ENCODE data around the gene BHLHE41. TPM values are rescaled to one million over a fixed set of nuclear protein-coding genes. Genes with fewer than 3 reads are reported as not detected.

BHLHE41 gene
- total and polyA plus RNA-seq, 4 donors = 1.7 to 39.0 (median 6.7) TPM

DNA sequence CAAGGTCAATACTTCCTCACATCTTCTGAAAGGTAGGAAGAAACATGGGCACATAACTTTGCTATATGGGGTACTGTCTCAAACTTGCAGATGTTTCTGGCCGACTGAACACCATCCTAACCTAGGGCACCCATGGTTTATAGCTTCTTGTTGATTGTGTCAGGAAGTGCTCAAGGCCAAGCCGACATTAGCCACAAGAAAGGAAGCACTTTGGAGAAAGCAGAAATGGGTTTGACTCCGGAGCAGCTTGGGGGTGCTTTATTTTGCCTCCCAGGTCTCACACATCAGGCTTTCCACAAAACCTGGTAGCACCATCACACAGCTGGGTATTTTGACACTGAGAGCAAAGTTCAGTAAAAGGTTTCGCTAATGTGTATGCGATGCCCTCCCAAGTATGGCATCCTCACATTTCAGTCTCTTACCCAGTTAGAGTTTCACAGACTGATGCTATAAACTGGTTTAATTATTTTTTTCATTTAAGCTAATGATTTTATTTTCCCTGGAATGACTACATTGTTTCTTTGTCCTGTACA is 25.2 kb upstream of the BHLHE41 start:
- no peak overlapping the region for H3K9ac ChIP-seq (ENCODE audit: insufficient read depth in 1 of 2, low read length in 2 of 2)
- ATAC-seq (ENCODE audit: insufficient read depth, low FRiP score) (no peak), DNase-seq (no peak)
- H3K9me3 ChIP-seq (ENCODE audit: control insufficient read depth in 4 of 4, insufficient read depth in 3 of 4, low read length in 3 of 4) = no peaks in the 10 kb centered on the region
- 44 to 51% methylated on average over 5 of the region's 5 CpGs for WGBS, 2 donors
- no peaks in the 10 kb centered on the region for H3K27me3 ChIP-seq (ENCODE audit: control insufficient read depth in 3 of 3, insufficient read depth in 3 of 3, low read length in 2 of 3)
- no peaks in the 10 kb centered on the region for H3K36me3 ChIP-seq (ENCODE audit: control insufficient read depth in 4 of 4, insufficient read depth in 4 of 4, low read length in 4 of 4)
- TF ChIP-seq, protein P1, sequence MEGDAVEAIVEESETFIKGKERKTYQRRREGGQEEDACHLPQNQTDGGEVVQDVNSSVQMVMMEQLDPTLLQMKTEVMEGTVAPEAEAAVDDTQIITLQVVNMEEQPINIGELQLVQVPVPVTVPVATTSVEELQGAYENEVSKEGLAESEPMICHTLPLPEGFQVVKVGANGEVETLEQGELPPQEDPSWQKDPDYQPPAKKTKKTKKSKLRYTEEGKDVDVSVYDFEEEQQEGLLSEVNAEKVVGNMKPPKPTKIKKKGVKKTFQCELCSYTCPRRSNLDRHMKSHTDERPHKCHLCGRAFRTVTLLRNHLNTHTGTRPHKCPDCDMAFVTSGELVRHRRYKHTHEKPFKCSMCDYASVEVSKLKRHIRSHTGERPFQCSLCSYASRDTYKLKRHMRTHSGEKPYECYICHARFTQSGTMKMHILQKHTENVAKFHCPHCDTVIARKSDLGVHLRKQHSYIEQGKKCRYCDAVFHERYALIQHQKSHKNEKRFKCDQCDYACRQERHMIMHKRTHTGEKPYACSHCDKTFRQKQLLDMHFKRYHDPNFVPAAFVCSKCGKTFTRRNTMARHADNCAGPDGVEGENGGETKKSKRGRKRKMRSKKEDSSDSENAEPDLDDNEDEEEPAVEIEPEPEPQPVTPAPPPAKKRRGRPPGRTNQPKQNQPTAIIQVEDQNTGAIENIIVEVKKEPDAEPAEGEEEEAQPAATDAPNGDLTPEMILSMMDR (IDR thresholded peaks at IDR 0.05; ENCODE audit: control extremely low read depth, extremely low read depth) = no peak
- no peak overlapping the region for H3K27ac ChIP-seq (ENCODE audit: low read depth in 1 of 2, low read length in 1 of 2)
- no peak overlapping the region for H3K4me3 ChIP-seq
- peaks cover 0 to 9% (median 0%) of the 10 kb centered on the region in 5 donors for H3K4me1 ChIP-seq (ENCODE audit: control insufficient read depth in 5 of 5, insufficient read depth in 5 of 5, low read length in 5 of 5)

DNA sequence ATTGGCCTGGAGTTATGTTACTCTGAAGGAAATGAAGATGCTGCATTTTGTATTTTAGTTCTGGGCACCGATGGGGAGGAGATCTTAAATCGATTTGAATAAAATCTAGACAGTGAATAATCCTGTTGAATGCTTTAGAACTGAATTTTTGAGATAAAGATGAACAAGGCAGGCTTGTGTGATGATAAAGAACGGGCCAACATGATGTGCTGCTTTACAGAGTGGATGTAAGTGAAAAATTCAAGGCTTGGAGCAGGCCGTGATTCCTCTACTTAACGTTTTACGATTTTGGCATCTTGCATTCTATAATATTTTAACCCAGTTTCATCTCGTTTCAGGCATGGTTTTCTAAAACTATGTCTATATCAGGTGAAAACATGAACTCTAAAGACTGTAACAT is 23.5 kb upstream of the BHLHE41 start:
- Histone ChIP-seq H3K4me1 (ENCODE audit: control insufficient read depth in 5 of 5, insufficient read depth in 5 of 5, low read length in 5 of 5) (peaks cover 0 to 2% (median 0%) of the 10 kb centered on the region in 5 donors), H3K9ac (ENCODE audit: insufficient read depth in 1 of 2, low read length in 2 of 2) (no peak overlapping the region), H3K27me3 (ENCODE audit: control insufficient read depth in 3 of 3, insufficient read depth in 3 of 3, low read length in 2 of 3) (no peaks in the 10 kb centered on the region), H3K36me3 (ENCODE audit: control insufficient read depth in 4 of 4, insufficient read depth in 4 of 4, low read length in 4 of 4) (no peaks in the 10 kb centered on the region), H3K9me3 (ENCODE audit: control insufficient read depth in 4 of 4, insufficient read depth in 3 of 4, low read length in 3 of 4) (no peaks in the 10 kb centered on the region), H3K27ac (ENCODE audit: low read depth in 1 of 2, low read length in 1 of 2) (no peak overlapping the region), H3K4me3 (no peak overlapping the region)
- TF ChIP-seq, protein P1 (IDR thresholded peaks at IDR 0.05; ENCODE audit: control extremely low read depth, extremely low read depth) = no peak
- DNase-seq = no peak
- 85 to 94% methylated on average over 7 of the region's 7 CpGs for WGBS, 2 donors
- no peak for ATAC-seq (ENCODE audit: insufficient read depth, low FRiP score)

DNA sequence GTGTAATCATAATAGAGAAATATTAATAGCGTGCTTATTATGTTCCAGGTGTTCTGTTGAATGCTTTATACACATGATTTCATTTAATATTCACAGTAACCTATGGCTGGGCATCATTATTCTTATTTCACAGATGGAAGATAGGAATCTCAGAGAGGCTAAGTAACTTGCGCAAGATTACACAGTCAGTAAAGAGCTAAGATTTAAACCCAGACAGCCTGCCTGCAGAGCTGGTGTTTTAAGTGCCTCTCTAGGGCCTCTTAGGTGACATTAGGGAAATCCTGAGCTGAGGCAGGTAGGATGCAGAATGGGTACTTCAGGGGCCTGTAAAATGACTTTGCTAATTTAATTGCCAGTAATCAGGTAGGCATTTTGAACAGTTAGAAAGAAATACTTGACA is 18.5 kb upstream of the BHLHE41 start:
- no peak for DNase-seq
- H3K27ac ChIP-seq (ENCODE audit: low read depth in 1 of 2, low read length in 1 of 2) = no peak overlapping the region
- no peak for ATAC-seq (ENCODE audit: insufficient read depth, low FRiP score)
- H3K9me3 ChIP-seq (ENCODE audit: control insufficient read depth in 4 of 4, insufficient read depth in 3 of 4, low read length in 3 of 4) = no peaks in the 10 kb centered on the region
- TF ChIP-seq, protein P1 (IDR thresholded peaks at IDR 0.05; ENCODE audit: control extremely low read depth, extremely low read depth) = no peak
- H3K4me3 ChIP-seq = no peak overlapping the region
- no peaks in the 10 kb centered on the region for H3K36me3 ChIP-seq (ENCODE audit: control insufficient read depth in 4 of 4, insufficient read depth in 4 of 4, low read length in 4 of 4)
- H3K27me3 ChIP-seq (ENCODE audit: control insufficient read depth in 3 of 3, insufficient read depth in 3 of 3, low read length in 2 of 3) = no peaks in the 10 kb centered on the region
- no peaks in the 10 kb centered on the region for H3K4me1 ChIP-seq (ENCODE audit: control insufficient read depth in 5 of 5, insufficient read depth in 5 of 5, low read length in 5 of 5)
- 42 to 50% methylated on average over 2 of the region's 2 CpGs for WGBS, 2 donors
- H3K9ac ChIP-seq (ENCODE audit: insufficient read depth in 1 of 2, low read length in 2 of 2) = no peak overlapping the region

DNA sequence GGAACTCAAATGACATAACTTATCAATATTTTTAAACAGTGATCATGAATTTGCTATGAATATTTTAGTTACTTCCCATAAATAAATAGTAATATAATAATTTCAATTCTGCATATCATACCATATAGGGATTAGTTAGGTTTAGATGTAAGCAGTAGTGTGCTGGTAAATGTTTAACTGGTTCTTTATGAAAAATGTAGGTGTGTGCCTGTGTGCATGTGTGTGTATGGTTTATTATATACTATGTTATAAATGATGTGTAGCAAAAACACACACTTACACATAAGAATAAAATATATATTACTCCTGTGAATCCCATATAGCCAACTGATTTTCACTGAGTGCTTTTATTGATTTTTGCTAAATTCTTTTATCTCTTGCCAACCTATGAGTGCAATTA is 14.0 kb upstream of the BHLHE41 start:
- H3K4me3 ChIP-seq = no peak overlapping the region
- H3K9me3 ChIP-seq (ENCODE audit: control insufficient read depth in 4 of 4, insufficient read depth in 3 of 4, low read length in 3 of 4) = no peaks in the 10 kb centered on the region
- no peak overlapping the region for H3K27ac ChIP-seq (ENCODE audit: low read depth in 1 of 2, low read length in 1 of 2)
- H3K27me3 ChIP-seq (ENCODE audit: control insufficient read depth in 3 of 3, insufficient read depth in 3 of 3, low read length in 2 of 3) = no peaks in the 10 kb centered on the region
- H3K9ac ChIP-seq (ENCODE audit: insufficient read depth in 1 of 2, low read length in 2 of 2) = no peak overlapping the region
- ATAC-seq (ENCODE audit: insufficient read depth, low FRiP score) = no peak
- H3K4me1 ChIP-seq (ENCODE audit: control insufficient read depth in 5 of 5, insufficient read depth in 5 of 5, low read length in 5 of 5) = peaks cover 0 to 4% (median 0%) of the 10 kb centered on the region in 5 donors
- TF ChIP-seq, protein P1 (IDR thresholded peaks at IDR 0.05; ENCODE audit: control extremely low read depth, extremely low read depth) = no peak
- H3K36me3 ChIP-seq (ENCODE audit: control insufficient read depth in 4 of 4, insufficient read depth in 4 of 4, low read length in 4 of 4) = no peaks in the 10 kb centered on the region
- no peak for DNase-seq
